GM10248 (cell line): ENCODE measurements around the gene RTN4R.

Source experiments
- CTCF ChIA-PET: fragments of 300-600 bp; sonication (Branson Sonifier 250); formaldehyde crosslinking; extraction: SDS; loops from one replicate; lab custom pipeline; 2021; ENCODE audit warnings: antibody characterized with exemption; lab: Yijun Ruan, JAX
- POLR2A ChIA-PET: fragments of 350-650 bp; sonication (Branson Sonifier 250); formaldehyde crosslinking; extraction: SDS; loops from one replicate; lab custom pipeline; 2020; ENCODE audit warnings: antibody characterized with exemption; lab: Yijun Ruan, JAX
- DNase-seq: peaks from one replicate; pipeline ENCODE4 v3.0.0; 2012; ENCODE audit errors: extremely low spot score
- TF ChIP-seq, protein P1 (sequence below): IDR thresholded peaks from 2 replicates; pipeline ENCODE4 v1.5.1; 2012; ENCODE audit warnings: mild to moderate bottlenecking, low read depth; ENCODE audit errors: extremely low read depth, missing control alignments, control extremely low read depth

The RTN4R gene

DNA sequence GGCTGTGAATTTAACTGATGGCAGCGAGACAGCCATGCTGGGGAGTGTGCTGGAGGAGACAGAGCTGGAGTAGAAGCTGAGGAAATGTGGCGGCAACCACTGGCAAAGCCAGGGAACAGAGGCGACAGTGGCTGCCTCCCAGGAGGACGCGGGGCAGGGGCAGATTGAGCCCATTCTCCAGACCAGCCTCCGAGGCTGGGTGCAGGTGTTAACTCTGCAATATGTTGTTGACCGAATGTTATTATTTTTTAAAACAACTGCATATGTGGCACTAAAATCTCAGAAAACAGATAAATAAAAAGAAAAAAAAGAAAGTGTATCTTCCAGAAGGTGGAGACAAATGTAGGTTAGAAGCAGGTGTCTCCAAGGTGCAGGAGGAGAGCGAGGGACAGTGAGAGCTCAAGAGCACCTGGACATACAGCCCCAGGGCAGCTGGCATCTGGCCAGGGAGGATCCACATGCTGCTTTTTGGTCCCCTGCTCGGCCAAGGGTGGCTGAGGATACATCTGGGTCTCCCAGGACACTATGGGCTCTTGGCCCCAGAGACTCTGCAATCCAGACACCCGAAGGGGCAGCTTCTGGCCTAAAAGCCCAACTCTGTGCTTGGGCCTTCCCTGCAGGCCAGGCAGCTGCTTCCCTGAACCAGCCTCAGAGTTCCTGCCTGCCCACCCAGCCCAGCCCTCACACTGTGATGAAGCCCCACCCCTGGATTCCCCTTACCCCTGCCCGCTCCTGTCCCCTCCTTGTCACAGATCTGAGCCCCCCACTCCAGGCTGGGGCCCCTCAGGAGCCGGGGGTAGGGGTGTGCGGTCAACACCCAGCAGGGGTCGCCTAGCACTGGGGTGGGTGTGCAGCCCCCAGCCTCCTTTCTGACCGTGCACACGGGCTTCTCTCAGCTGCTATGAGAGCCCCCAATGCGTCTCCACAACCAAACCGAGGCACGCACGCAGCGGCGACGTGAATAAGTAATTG, 12.9 kb downstream of the RTN4R start:
- TF ChIP-seq, protein P1, sequence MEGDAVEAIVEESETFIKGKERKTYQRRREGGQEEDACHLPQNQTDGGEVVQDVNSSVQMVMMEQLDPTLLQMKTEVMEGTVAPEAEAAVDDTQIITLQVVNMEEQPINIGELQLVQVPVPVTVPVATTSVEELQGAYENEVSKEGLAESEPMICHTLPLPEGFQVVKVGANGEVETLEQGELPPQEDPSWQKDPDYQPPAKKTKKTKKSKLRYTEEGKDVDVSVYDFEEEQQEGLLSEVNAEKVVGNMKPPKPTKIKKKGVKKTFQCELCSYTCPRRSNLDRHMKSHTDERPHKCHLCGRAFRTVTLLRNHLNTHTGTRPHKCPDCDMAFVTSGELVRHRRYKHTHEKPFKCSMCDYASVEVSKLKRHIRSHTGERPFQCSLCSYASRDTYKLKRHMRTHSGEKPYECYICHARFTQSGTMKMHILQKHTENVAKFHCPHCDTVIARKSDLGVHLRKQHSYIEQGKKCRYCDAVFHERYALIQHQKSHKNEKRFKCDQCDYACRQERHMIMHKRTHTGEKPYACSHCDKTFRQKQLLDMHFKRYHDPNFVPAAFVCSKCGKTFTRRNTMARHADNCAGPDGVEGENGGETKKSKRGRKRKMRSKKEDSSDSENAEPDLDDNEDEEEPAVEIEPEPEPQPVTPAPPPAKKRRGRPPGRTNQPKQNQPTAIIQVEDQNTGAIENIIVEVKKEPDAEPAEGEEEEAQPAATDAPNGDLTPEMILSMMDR = no peak
- DNase-seq = no peak
- CTCF ChIA-PET = interaction anchor here (1.9 kb wide), 1 partner anchor 18 kb away, joined by 4 read pairs; no protein-coding TSS in a partner anchor
- POLR2A ChIA-PET = no interaction called here

DNA sequence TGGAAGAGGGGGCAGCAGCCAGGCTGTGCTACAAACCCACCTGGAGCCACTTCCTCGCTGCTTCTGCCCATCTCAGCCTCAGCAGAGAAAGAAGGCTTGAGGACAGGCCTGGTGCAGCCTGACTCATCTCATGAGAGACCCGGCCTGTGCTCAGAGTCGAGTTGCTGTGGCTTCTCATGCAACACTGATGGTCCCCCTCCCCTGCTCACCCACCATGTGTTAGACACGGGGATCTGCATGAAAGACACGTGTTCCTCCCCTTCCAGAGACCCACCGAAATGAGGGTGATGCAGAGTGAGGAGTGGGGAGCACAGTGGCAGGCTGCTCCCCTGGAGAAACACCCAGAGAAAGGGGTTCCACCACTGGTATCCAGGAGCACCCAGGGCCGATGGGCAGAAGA, 15.0 kb downstream of the RTN4R start:
- TF ChIP-seq, protein P1 = no peak
- CTCF ChIA-PET = interaction anchor here (1.6 kb wide), 1 partner anchor 96 kb away, joined by 3 read pairs; no protein-coding TSS in a partner anchor
- DNase-seq = no peak
- POLR2A ChIA-PET = no interaction called here

DNA sequence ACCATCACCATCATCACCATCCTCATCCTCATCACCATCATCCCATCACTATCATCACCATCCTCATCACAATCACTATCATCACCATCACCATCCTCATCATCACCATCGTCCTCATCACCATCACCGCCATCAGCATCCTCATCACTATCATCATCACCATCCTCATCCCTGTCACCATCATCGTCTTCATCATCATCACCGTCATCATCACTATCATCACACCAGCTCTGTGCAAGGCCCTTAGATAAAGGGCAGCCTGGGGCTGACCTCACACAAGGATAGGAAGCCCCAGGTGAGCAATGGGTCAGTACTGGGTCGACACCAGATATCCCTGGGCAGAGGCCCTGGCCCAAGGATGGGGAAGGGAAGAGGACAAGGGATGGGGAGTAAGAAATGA, 16.1 kb downstream of the RTN4R start:
- no peak for DNase-seq
- TF ChIP-seq, protein P1 = no peak
- CTCF ChIA-PET = no interaction called here
- POLR2A ChIA-PET = no interaction called here

DNA sequence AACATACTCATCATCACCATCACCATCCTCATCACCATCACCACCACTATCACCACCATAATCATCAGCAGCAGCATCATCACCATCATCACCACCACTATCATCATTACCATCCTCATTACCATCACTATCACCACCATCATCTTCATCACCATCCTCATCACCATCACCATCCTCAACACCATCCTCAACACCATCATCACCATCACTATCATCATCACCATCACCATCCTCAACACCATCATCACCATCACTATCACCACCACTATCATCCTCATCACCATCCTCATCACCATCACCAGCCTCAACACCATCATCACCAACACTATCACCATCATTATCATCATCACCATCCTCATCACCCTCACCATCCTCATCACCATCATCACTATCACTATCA, 16.6 kb downstream of the RTN4R start:
- TF ChIP-seq, protein P1 = no peak
- CTCF ChIA-PET = no interaction called here
- POLR2A ChIA-PET = no interaction called here
- no peak for DNase-seq

DNA sequence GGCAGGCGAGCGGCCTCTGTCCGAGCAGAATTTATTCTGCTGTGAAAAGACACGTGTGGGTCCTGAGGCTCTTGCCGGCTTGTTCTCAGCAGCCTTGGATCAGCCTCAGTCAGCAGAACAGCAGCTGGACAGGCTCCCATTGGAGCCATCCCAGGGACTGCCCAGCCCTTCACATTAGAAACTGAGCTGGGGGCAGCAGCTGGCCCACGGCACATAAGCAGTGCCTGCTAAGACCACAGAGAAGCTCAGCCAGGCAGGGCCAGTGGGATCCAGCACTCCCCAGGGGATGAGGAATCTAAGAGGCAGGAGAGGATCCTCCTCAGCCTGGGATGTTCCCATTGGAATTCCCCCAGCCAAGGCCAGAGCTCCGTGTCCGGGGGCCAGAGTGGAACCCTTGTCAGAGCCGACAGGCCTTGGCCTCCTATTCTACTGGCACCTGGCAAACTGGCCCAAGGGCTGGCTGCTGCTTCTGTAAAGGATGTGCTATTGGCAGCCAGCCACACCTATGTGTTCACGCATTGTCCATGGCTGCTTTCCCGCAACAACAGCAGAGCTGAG, 18.2 kb downstream of the RTN4R start:
- CTCF ChIA-PET = interaction anchor here (1.4 kb wide), 1 partner anchor 11 kb away, joined by 7 read pairs; no protein-coding TSS in a partner anchor
- TF ChIP-seq, protein P1 = no peak
- POLR2A ChIA-PET = no interaction called here
- DNase-seq = no peak

DNA sequence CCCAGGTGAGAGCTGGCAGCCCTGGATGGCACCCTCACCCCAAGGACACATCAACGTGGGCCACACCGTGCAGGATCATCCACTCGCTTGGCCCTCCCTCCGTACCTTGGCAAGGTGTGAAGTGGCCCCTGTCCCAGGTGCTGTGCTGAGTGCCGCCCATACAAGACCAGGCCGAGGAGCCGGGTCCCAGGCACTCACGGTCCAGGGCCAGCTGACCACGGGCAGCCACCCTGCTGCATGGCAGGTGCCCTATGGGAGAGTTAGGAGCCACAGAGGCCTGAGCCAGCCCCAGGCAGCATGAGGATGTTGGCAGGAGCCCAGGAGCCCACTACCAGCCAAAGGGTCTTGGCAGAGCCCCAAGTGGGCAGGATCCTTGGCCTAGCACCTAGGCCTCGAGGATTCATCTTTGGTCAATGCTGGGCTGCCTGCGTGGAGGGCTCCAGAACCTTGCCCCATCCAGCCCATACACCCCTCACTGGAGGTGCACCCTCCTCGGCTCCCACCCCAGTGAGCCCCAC, 19.6 kb downstream of the RTN4R start:
- DNase-seq = no peak
- ChIA-PET POLR2A (no interaction called here), CTCF (no interaction called here)
- TF ChIP-seq, protein P1 = no peak
